Neural cell (in vitro differentiated cells): Measurements from ENCODE around the gene PLCH1.

Source experiments
- EP300 ChIP-seq: fragments of 450-650 bp; conservative IDR thresholded peaks from 2 replicates; pipeline ENCODE4 v1.6.1; 2014; ENCODE audit warnings: antibody characterized with exemption, mild to moderate bottlenecking, moderate library complexity; ENCODE audit not compliant: poor library complexity, severe bottlenecking
- EZH2 ChIP-seq: fragments of 200-600, 300-800 bp; shearing (Covaris generic), sonication (generic); IDR thresholded peaks from 2 replicates; pipeline ENCODE4 v1.6.1; 2014; ENCODE audit warnings: antibody characterized with exemption, low read length, borderline replicate concordance, mild to moderate bottlenecking; ENCODE audit not compliant: insufficient read depth, poor library complexity, severe bottlenecking
- RAD21 ChIP-seq: fragments of 450-650 bp; conservative IDR thresholded peaks from 2 replicates; pipeline ENCODE4 v1.6.1; 2014; ENCODE audit warnings: antibody characterized with exemption, mild to moderate bottlenecking, moderate library complexity
- TF ChIP-seq, protein P1 (sequence below): fragments of 450-650 bp; IDR thresholded peaks from 2 replicates; pipeline ENCODE4 v1.5.1; 2014; ENCODE audit warnings: antibody characterized with exemption, mild to moderate bottlenecking, moderate library complexity; ENCODE audit not compliant: poor library complexity, severe bottlenecking

DNA sequence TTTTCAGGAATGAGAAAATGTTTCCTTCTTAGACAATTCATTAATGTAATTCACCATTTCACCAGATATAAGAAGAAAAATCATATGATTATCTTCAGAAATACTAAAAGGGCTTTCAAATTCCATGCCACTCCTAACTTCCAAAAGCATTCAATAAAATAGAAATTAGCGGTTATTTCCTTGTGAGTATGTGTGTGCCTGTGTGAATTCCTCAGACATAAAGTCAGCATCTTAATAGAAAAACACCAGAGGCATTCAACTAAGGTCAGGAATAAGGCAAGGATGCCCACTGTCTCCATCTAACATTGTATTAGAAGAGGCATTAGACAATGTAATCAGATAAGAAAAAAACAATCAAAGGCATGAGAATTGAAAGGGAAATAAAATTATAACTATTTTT is 88.4 kb downstream of the PLCH1 start:
- TF ChIP-seq, protein P1, sequence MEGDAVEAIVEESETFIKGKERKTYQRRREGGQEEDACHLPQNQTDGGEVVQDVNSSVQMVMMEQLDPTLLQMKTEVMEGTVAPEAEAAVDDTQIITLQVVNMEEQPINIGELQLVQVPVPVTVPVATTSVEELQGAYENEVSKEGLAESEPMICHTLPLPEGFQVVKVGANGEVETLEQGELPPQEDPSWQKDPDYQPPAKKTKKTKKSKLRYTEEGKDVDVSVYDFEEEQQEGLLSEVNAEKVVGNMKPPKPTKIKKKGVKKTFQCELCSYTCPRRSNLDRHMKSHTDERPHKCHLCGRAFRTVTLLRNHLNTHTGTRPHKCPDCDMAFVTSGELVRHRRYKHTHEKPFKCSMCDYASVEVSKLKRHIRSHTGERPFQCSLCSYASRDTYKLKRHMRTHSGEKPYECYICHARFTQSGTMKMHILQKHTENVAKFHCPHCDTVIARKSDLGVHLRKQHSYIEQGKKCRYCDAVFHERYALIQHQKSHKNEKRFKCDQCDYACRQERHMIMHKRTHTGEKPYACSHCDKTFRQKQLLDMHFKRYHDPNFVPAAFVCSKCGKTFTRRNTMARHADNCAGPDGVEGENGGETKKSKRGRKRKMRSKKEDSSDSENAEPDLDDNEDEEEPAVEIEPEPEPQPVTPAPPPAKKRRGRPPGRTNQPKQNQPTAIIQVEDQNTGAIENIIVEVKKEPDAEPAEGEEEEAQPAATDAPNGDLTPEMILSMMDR: no peak
- TF ChIP-seq EZH2 (no peak), RAD21 (no peak), EP300 (no peak)
